Body of pancreas (tissue), 4 donors: ENCODE measurements around the gene MAB21L4. TPM values are rescaled to one million over a fixed set of nuclear protein-coding genes. Genes with fewer than 3 reads are reported as not detected.
A peak's percentile ranks its signal among the peaks of the same experiment; 100 is the strongest.
"Not testable (repeated sequence)": the region's sequence is repeated elsewhere in the genome, so short reads cannot be mapped to it uniquely, and the experiment has no call there.

ENCODE experiments used
- ATAC-seq: fragments of 150-250 bp; one replicate; pipeline ENCODE4 v1.9.1; 2016
- DNase-seq, 4 donors: peaks; one replicate each; pipeline ENCODE4 v3.0.0-alpha.2; 2019
- H3K27ac ChIP-seq, 4 donors: fragments of 200-600 bp; sonication (generic); 1 replicate in 3 of 4; 2 replicates in 1 of 4; pipeline versions ENCODE4 v1.5.1 to v1.6.1; 2016 to 2019; ENCODE audit warnings: mild to moderate bottlenecking in 1 of 4, mixed read lengths in 1 of 4, moderate library complexity in 1 of 4
- H3K27me3 ChIP-seq, 2 donors: fragments of 200-600 bp; sonication (generic); one replicate each; pipeline ENCODE4 v1.6.0; 2016; ENCODE audit warnings: mild to moderate bottlenecking in 1 of 2
- H3K36me3 ChIP-seq, 2 donors: fragments of 200-600 bp; sonication (generic); replicated peaks in 1 of 2; 2 replicates each; pipeline ENCODE4 v1.5.1; 2016; ENCODE audit warnings: low read depth in 2 of 2; ENCODE audit not compliant: insufficient read depth in 1 of 2
- H3K4me1 ChIP-seq: fragments of 200-600 bp; sonication (generic); one replicate; pipeline ENCODE4 v1.6.0; 2016
- H3K4me3 ChIP-seq, 2 donors: fragments of 200-600 bp; sonication (generic); 1 replicate in 1 of 2; 2 replicates in 1 of 2; pipeline ENCODE4 v1.5.1; 2016 to 2019
- H3K9me3 ChIP-seq, 3 donors: fragments of 200-600 bp; sonication (generic); 1 replicate in 2 of 3; 2 replicates in 1 of 3; pipeline ENCODE4 v1.5.1; 2016
- CTCF ChIP-seq, 7 experiments: fragments of 450-650 bp in 4 of 7; fragments of 200-600 bp in 3 of 7; sonication (generic) in 3 of 7; IDR thresholded peaks; one replicate each; pipeline ENCODE4 v1.5.1; 2016 to 2019; ENCODE audit warnings: antibody characterized with exemption in 7 of 7
- POLR2A ChIP-seq, 3 donors: fragments of 450-650 bp; IDR thresholded peaks; one replicate each; pipeline ENCODE4 v1.6.1; 2016; ENCODE audit warnings: antibody characterized with exemption in 3 of 3, mild to moderate bottlenecking in 2 of 3
- WGBS, 2 donors: methylation state at CpG; one replicate each; pipeline ENCODE4 v1.1.5; 2017; 5-methylcytosine and 5-hydroxymethylcytosine counted together
- intact Hi-C: fragments of 100-400 bp; cut with DNase I; formaldehyde crosslinking; loops from one replicate; pipeline ENCODE4 v1.15.1; 2023
- total RNA-seq, 2 donors: library from RNA; depleted of rRNA; stranded (reverse); fragments of >200 nt; gene quantifications; one replicate each; pipeline ENCODE4 v1.1.0, GENCODE V29; 2016

The MAB21L4 gene
- total RNA-seq, 2 donors from 2014 or later: 0.26 TPM; not detected in 1

DNA sequence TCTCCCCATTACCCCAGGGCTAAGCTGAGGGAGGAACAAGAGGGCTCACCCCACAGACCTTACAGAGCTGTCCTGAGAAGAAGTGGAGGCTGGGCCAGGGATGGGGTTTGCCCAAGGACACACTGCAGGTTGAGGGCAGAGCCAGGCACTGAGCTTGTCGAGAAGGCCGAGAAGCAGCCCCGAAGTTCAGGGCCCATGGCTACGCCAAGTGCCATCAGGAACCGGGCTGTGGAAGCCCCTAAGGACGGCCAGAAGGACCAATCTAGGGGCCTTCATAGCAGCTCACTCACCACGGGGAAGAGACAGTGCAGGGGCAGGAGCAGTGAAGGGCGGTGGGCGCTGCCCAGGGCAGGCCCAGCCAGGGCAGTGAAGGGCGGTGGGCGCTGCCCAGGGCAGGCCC lies 45.9 kb downstream of the MAB21L4 start:
- TF ChIP-seq POLR2A (IDR thresholded peaks at IDR 0.05): no peak
- 77 to 81% methylated on average over 11 of the region's 11 CpGs for WGBS, 2 donors
- DNase-seq: no peak
- H3K27ac ChIP-seq: no peak overlapping the region
- no peak for ATAC-seq
- no peaks in the 10 kb centered on the region for H3K27me3 ChIP-seq
- H3K4me3 ChIP-seq: no peak overlapping the region
- no peaks in the 10 kb centered on the region for H3K4me1 ChIP-seq
- intact Hi-C loops: no loop called here
- no peaks in the 10 kb centered on the region for H3K36me3 ChIP-seq
- H3K9me3 ChIP-seq: no peaks in the 10 kb centered on the region

GRCh38 chr2:240848900-240849680 lies 46.9 kb downstream of the MAB21L4 start:
- TF ChIP-seq CTCF (IDR thresholded peaks at IDR 0.05) (no peak), POLR2A (IDR thresholded peaks at IDR 0.05) (no peak)
- ATAC-seq (no peak), DNase-seq (no peak)
- no peaks in the 10 kb centered on the region for H3K9me3 ChIP-seq
- 74 to 78% methylated on average over 12 of the region's 12 CpGs for WGBS, 2 donors
- H3K36me3 ChIP-seq: no peaks in the 10 kb centered on the region
- intact Hi-C loops: no loop called here
- no peaks in the 10 kb centered on the region for H3K27me3 ChIP-seq
- H3K4me3 ChIP-seq: no peak overlapping the region
- H3K4me1 ChIP-seq: no peaks in the 10 kb centered on the region
- H3K27ac ChIP-seq: no peak overlapping the region

GRCh38 chr2:240847817-240848216 lies 48.1 kb downstream of the MAB21L4 start:
- Histone ChIP-seq H3K27ac (no peak overlapping the region), H3K27me3 (no peaks in the 10 kb centered on the region), H3K4me1 (no peaks in the 10 kb centered on the region), H3K9me3 (no peaks in the 10 kb centered on the region), H3K36me3 (no peaks in the 10 kb centered on the region), H3K4me3 (no peak overlapping the region)
- WGBS, 2 donors: 85 to 94% methylated on average over 13 of the region's 13 CpGs
- TF ChIP-seq POLR2A (IDR thresholded peaks at IDR 0.05): no peak
- ATAC-seq (no peak), DNase-seq (no peak)
- intact Hi-C loops: no loop called here

DNA sequence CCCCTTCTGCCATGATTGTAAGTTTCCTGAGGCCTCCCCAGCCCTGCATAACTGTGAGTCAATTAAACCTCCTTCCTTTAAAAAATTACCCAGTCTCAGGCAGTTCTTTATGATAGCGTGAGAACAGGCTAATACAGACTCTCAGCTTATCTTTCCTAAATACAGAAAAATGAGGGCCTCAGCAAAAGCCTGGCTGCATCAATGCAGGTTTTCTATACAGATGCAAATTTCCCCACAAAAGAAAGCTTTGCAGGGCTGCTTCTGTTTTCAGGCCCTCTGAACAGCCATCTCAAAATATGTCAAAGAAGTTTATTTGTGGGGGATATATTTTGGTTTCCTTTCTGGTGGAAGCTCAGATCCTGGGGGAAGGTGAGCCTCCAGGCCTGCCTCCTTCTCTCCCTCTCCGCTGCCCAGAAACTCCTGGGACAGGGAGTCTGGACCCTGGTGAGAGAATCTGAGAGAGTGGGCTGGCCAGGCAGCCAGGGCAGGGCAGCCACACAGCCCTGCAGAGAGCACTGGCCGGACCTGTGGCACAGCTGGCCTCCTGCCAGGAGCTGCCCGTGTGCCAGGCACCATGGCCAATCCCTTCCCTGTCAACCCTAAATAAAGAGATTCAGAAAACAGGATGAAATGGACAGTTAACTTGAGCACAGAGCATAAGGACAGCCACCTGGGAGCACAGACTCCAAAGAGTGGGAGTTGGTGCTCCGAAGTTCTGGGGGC lies 48.9 kb downstream of the MAB21L4 start:
- WGBS, 2 donors: 53 to 56% methylated on average over 2 to 5 of the region's 5 CpGs
- H3K4me1 ChIP-seq: no peaks in the 10 kb centered on the region
- no peaks in the 10 kb centered on the region for H3K36me3 ChIP-seq
- H3K4me3 ChIP-seq: no peak overlapping the region
- TF ChIP-seq CTCF (IDR thresholded peaks at IDR 0.05) (no peak), POLR2A (IDR thresholded peaks at IDR 0.05) (no peak)
- no peak overlapping the region for H3K27ac ChIP-seq
- no peaks in the 10 kb centered on the region for H3K9me3 ChIP-seq
- intact Hi-C loops: no loop called here
- DNase-seq (peak in 3 of 4 donors; percentile 27 to 66 (median 50)), ATAC-seq (no peak)
- H3K27me3 ChIP-seq: no peaks in the 10 kb centered on the region

DNA sequence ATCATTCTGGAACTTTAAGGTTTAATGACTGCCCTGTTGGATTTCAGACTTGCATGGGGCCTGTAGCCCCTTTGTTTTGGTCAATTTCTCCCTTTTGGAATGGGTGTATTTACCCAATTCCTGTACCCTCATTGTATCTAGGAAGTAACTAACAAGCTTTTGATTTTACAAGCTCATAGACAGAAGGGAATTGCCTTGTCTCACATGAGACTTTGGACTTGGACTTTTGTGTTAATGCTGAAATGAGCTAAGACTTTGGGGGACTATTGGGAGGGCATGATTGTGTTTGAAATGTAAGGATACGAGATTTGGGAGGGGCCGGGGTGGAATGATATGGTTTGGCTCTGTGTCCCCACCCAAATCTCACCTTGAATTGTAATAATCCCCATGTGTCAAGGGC lies 49.6 kb downstream of the MAB21L4 start:
- WGBS, 2 donors: 72 to 78% methylated on average over 2 of the region's 2 CpGs
- H3K4me3 ChIP-seq, DNase-seq, H3K4me1 ChIP-seq, H3K27ac ChIP-seq, H3K36me3 ChIP-seq, ATAC-seq, intact Hi-C loops, H3K27me3 ChIP-seq, H3K9me3 ChIP-seq: not testable (repeated sequence)

- no peaks in the 10 kb centered on the region for H3K4me1 ChIP-seq
- H3K9me3 ChIP-seq: no peaks in the 10 kb centered on the region
- no peak overlapping the region for H3K27ac ChIP-seq
- H3K36me3 ChIP-seq: no peaks in the 10 kb centered on the region
- peak; percentile 95 for ATAC-seq
- DNase-seq: peak; percentile 77 to 86 (median 84)
- no peaks in the 10 kb centered on the region for H3K27me3 ChIP-seq
- TF ChIP-seq POLR2A (IDR thresholded peaks at IDR 0.05) (no peak), CTCF (IDR thresholded peaks at IDR 0.05) (peak; percentile 48 to 84 (median 72))
- intact Hi-C loops: no loop called here
- WGBS, 2 donors: 28% methylated on average over 9 of the region's 9 CpGs; no CpG with 5 or more reads in 1 of the 2 donors
- no peak overlapping the region for H3K4me3 ChIP-seq
Measured at GRCh38 chr2:240840435-240841060, 55.4 kb downstream of the MAB21L4 start.
